SU-DHL-6 (cell line): ENCODE measurements around the gene MED8.

Experiments
- EZH2phosphoT487 ChIP-seq: fragments of 200-600 bp; sonication (generic), shearing (Covaris generic); conservative IDR thresholded peaks from 2 replicates; pipeline ENCODE4 v1.6.1; 2018; ENCODE audit warnings: mild to moderate bottlenecking, antibody characterized with exemption, low read length, moderate library complexity, mixed read lengths
- TF ChIP-seq, protein P1 (sequence below): fragments of 200-600 bp; sonication (generic); IDR thresholded peaks from one replicate; pipeline ENCODE4 v1.5.1; 2017; ENCODE audit warnings: antibody characterized with exemption, mild to moderate bottlenecking, low read length, moderate library complexity; ENCODE audit not compliant: insufficient read depth, poor library complexity, severe bottlenecking

- TF ChIP-seq, protein P1, sequence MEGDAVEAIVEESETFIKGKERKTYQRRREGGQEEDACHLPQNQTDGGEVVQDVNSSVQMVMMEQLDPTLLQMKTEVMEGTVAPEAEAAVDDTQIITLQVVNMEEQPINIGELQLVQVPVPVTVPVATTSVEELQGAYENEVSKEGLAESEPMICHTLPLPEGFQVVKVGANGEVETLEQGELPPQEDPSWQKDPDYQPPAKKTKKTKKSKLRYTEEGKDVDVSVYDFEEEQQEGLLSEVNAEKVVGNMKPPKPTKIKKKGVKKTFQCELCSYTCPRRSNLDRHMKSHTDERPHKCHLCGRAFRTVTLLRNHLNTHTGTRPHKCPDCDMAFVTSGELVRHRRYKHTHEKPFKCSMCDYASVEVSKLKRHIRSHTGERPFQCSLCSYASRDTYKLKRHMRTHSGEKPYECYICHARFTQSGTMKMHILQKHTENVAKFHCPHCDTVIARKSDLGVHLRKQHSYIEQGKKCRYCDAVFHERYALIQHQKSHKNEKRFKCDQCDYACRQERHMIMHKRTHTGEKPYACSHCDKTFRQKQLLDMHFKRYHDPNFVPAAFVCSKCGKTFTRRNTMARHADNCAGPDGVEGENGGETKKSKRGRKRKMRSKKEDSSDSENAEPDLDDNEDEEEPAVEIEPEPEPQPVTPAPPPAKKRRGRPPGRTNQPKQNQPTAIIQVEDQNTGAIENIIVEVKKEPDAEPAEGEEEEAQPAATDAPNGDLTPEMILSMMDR, result no peak
- no peak for TF ChIP-seq EZH2phosphoT487
Observed at GRCh38 chr1:43337588-43337987, 52.0 kb downstream of the MED8 start, which contains the start of gene MPL.
